ENCODE measurements around the gene ARID1B.

GRCh38 chr6:157163434-157164159, 386.4 kb downstream of the ARID1B start:
- TF ChIP-seq TAF1 (IDR thresholded peaks at IDR 0.05; ENCODE audit: borderline replicate concordance, insufficient read depth, low read length) = no peak
- TF ChIP-seq REST (IDR thresholded peaks at IDR 0.05; ENCODE audit: insufficient read depth in 1 of 2, low read depth in 2 of 2, low read length in 2 of 2) = no peak
- TF ChIP-seq POLR2AphosphoS5 (IDR thresholded peaks at IDR 0.05; ENCODE audit: low read depth, low read length) = no peak
- TF ChIP-seq SIN3A (IDR thresholded peaks at IDR 0.05; ENCODE audit: borderline replicate concordance, insufficient read depth, low read length) = no peak
